ENCODE data around the gene ADGRB3.

Gene ADGRB3

DNA sequence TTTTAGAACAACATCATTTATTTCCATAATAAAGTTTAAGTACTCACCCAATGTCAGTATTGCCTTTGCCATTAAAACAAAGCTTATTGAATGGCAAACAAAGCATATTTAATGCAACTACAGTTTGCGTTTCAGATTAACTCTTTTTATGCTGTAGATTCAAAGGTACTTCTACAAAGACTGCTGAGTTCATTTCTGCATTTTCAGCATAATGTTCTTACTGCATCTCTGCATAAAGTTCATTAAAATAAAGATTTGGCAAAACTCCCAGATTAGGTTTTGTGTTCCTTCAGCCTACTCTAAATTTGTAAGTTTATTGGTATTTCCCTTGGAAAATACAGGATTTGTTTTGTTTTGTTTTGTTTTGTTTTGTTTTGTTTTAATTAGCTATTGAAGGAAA lies 359.4 kb downstream of the ADGRB3 start:
- TF ChIP-seq YY1 (IDR thresholded peaks at IDR 0.05; ENCODE audit: low read depth), result no peak

- TF ChIP-seq, protein P1, sequence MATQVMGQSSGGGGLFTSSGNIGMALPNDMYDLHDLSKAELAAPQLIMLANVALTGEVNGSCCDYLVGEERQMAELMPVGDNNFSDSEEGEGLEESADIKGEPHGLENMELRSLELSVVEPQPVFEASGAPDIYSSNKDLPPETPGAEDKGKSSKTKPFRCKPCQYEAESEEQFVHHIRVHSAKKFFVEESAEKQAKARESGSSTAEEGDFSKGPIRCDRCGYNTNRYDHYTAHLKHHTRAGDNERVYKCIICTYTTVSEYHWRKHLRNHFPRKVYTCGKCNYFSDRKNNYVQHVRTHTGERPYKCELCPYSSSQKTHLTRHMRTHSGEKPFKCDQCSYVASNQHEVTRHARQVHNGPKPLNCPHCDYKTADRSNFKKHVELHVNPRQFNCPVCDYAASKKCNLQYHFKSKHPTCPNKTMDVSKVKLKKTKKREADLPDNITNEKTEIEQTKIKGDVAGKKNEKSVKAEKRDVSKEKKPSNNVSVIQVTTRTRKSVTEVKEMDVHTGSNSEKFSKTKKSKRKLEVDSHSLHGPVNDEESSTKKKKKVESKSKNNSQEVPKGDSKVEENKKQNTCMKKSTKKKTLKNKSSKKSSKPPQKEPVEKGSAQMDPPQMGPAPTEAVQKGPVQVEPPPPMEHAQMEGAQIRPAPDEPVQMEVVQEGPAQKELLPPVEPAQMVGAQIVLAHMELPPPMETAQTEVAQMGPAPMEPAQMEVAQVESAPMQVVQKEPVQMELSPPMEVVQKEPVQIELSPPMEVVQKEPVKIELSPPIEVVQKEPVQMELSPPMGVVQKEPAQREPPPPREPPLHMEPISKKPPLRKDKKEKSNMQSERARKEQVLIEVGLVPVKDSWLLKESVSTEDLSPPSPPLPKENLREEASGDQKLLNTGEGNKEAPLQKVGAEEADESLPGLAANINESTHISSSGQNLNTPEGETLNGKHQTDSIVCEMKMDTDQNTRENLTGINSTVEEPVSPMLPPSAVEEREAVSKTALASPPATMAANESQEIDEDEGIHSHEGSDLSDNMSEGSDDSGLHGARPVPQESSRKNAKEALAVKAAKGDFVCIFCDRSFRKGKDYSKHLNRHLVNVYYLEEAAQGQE (IDR thresholded peaks at IDR 0.05; ENCODE audit: low read depth), result no peak
- no peak for TF ChIP-seq CEBPB (IDR thresholded peaks at IDR 0.05)
- TF ChIP-seq TEAD4 (IDR thresholded peaks at IDR 0.05), result no peak
- TF ChIP-seq RAD21 (IDR thresholded peaks at IDR 0.05; ENCODE audit: low read depth), result no peak
- TF ChIP-seq ZBTB7A (IDR thresholded peaks at IDR 0.05; ENCODE audit: low read depth), result no peak
- TF ChIP-seq YY1 (IDR thresholded peaks at IDR 0.05; ENCODE audit: low read depth), result no peak
- TF ChIP-seq TCF12 (IDR thresholded peaks at IDR 0.05; ENCODE audit: low read depth), result no peak
- no peak for TF ChIP-seq CREB1 (IDR thresholded peaks at IDR 0.05; ENCODE audit: low read depth)
- TF ChIP-seq USF1 (IDR thresholded peaks at IDR 0.05), result no peak
- TF ChIP-seq EGR1 (IDR thresholded peaks at IDR 0.05), result no peak
- TF ChIP-seq NFIC (IDR thresholded peaks at IDR 0.05), result no peak
- TF ChIP-seq, protein P2, sequence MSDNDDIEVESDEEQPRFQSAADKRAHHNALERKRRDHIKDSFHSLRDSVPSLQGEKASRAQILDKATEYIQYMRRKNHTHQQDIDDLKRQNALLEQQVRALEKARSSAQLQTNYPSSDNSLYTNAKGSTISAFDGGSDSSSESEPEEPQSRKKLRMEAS (IDR thresholded peaks at IDR 0.05), result no peak
- TF ChIP-seq FOXM1 (IDR thresholded peaks at IDR 0.05; ENCODE audit: borderline replicate concordance, low read depth), result no peak
- TF ChIP-seq TAF1 (IDR thresholded peaks at IDR 0.05; ENCODE audit: low read depth), result no peak
These were observed 370.1 kb downstream of the ADGRB3 start for GRCh38 chr6:69005199-69005598.

DNA sequence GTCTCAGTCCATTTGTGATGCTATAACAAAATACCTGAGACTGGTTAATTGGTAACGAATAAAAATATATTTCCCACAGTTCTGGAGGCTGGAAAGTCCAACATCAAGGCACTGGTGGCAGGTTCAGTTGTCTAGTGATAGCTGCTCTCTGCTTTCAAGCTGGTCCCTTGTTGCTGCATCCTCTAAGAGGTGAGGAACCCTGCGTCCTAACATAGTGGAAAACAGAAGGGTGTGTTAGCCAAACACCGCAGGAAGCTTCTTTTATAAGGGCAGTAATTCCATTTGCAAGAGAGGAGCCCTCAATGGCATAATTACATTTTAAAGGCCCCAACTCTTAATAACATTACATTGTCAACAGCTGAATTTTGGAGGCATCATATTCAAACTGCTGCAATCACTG lies 372.7 kb downstream of the ADGRB3 start:
- TF ChIP-seq RAD21 (IDR thresholded peaks at IDR 0.05; ENCODE audit: low read depth), result no peak
- TF ChIP-seq TCF12 (IDR thresholded peaks at IDR 0.05; ENCODE audit: low read depth), result no peak
- TF ChIP-seq, protein P1 (IDR thresholded peaks at IDR 0.05; ENCODE audit: low read depth), result no peak
- TF ChIP-seq ZBTB7A (IDR thresholded peaks at IDR 0.05; ENCODE audit: low read depth), result no peak
- TF ChIP-seq YY1 (IDR thresholded peaks at IDR 0.05; ENCODE audit: low read depth), result no peak
- TF ChIP-seq, protein P2 (IDR thresholded peaks at IDR 0.05), result no peak
- TF ChIP-seq EP300 (IDR thresholded peaks at IDR 0.05; ENCODE audit: borderline replicate concordance), result no peak
- no peak for TF ChIP-seq FOXM1 (IDR thresholded peaks at IDR 0.05; ENCODE audit: borderline replicate concordance, low read depth)
- no peak for TF ChIP-seq EGR1 (IDR thresholded peaks at IDR 0.05)

DNA sequence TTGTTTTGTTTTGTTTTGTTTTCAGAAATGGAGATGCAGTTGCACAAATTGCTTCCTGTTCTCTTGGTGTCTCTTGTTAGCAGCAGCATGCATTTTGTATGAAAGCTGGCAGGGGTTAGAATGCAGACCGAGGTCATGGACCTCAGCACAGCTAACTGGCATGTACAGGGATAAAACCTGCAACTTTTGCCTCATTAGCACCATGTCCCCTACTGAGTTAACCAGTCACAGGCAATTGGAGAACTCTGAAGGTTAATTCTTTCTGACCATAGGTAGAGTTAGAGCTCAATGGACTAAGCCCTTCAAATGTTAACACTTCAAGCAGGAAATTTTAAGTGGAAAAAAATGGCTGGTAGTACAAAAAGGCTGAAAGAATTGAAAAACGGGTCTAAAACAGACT lies 377.1 kb downstream of the ADGRB3 start:
- TF ChIP-seq FOXM1 (IDR thresholded peaks at IDR 0.05; ENCODE audit: borderline replicate concordance, low read depth) (no peak), EP300 (IDR thresholded peaks at IDR 0.05; ENCODE audit: borderline replicate concordance) (no peak), RAD21 (IDR thresholded peaks at IDR 0.05; ENCODE audit: low read depth) (no peak), USF1 (IDR thresholded peaks at IDR 0.05) (no peak), TEAD4 (IDR thresholded peaks at IDR 0.05) (no peak), TCF12 (IDR thresholded peaks at IDR 0.05; ENCODE audit: low read depth) (no peak), CREB1 (IDR thresholded peaks at IDR 0.05; ENCODE audit: low read depth) (no peak), TAF1 (IDR thresholded peaks at IDR 0.05; ENCODE audit: low read depth) (no peak), ZBTB7A (IDR thresholded peaks at IDR 0.05; ENCODE audit: low read depth) (no peak), EGR1 (IDR thresholded peaks at IDR 0.05) (no peak), YY1 (IDR thresholded peaks at IDR 0.05; ENCODE audit: low read depth) (no peak), CEBPB (IDR thresholded peaks at IDR 0.05) (no peak), NFIC (IDR thresholded peaks at IDR 0.05) (no peak)
- TF ChIP-seq, protein P2 (IDR thresholded peaks at IDR 0.05), result no peak
- TF ChIP-seq, protein P1 (IDR thresholded peaks at IDR 0.05; ENCODE audit: low read depth), result no peak

DNA sequence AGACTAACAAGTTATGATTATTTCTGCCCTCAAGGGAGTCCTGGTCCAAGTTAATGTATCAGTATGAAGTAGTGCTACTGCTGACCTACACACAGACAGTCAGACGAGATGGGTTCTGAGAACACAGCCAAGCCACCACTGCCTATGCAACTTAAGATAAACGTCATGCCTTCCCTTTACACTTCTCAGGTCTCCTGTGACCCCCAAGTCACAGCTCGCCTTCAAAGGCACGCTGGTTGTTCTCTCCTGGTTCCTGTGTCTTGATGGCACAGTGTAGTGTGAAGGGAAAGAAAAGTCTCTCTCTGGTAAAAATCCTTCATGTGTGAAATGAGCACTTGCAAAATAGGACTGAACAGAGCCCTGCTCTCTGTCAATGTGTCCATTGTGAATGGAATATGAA lies 377.8 kb downstream of the ADGRB3 start:
- TF ChIP-seq TCF12 (IDR thresholded peaks at IDR 0.05; ENCODE audit: low read depth), result no peak
- TF ChIP-seq, protein P1 (IDR thresholded peaks at IDR 0.05; ENCODE audit: low read depth), result no peak
- TF ChIP-seq, protein P2 (IDR thresholded peaks at IDR 0.05), result no peak
- no peak for TF ChIP-seq RAD21 (IDR thresholded peaks at IDR 0.05; ENCODE audit: low read depth)
- TF ChIP-seq CREB1 (IDR thresholded peaks at IDR 0.05; ENCODE audit: low read depth), result no peak
- no peak for TF ChIP-seq TEAD4 (IDR thresholded peaks at IDR 0.05)
- TF ChIP-seq ZBTB7A (IDR thresholded peaks at IDR 0.05; ENCODE audit: low read depth), result no peak
- no peak for TF ChIP-seq EP300 (IDR thresholded peaks at IDR 0.05; ENCODE audit: borderline replicate concordance)
- TF ChIP-seq TAF1 (IDR thresholded peaks at IDR 0.05; ENCODE audit: low read depth), result no peak
- no peak for TF ChIP-seq CEBPB (IDR thresholded peaks at IDR 0.05)
- no peak for TF ChIP-seq USF1 (IDR thresholded peaks at IDR 0.05)
- no peak for TF ChIP-seq NFIC (IDR thresholded peaks at IDR 0.05)
- no peak for TF ChIP-seq YY1 (IDR thresholded peaks at IDR 0.05; ENCODE audit: low read depth)
- no peak for TF ChIP-seq EGR1 (IDR thresholded peaks at IDR 0.05)
- no peak for TF ChIP-seq FOXM1 (IDR thresholded peaks at IDR 0.05; ENCODE audit: borderline replicate concordance, low read depth)

Data from Ishikawa (cell line).